Parathyroid adenoma (tissue), 2 donors: ENCODE measurements around the gene PPARD.

Experiments
- H2AFZ ChIP-seq: fragments of 300-600 bp; sonication (generic); one replicate; pipeline ENCODE4 v1.7.0; 2017; ENCODE audit warnings: antibody characterized with exemption, mild to moderate bottlenecking
- H3K27ac ChIP-seq: fragments of 300-600 bp; sonication (generic); one replicate; pipeline ENCODE4 v1.7.0; 2017
- H3K27me3 ChIP-seq: fragments of 300-600 bp; sonication (generic); one replicate; pipeline ENCODE4 v1.7.0; 2017; ENCODE audit warnings: low read length; ENCODE audit not compliant: control insufficient read depth, insufficient read depth
- H3K36me3 ChIP-seq: fragments of 300-600 bp; sonication (generic); one replicate; pipeline ENCODE4 v1.7.0; 2017; ENCODE audit warnings: low read length; ENCODE audit not compliant: control insufficient read depth, insufficient read depth
- H3K4me1 ChIP-seq: fragments of 300-600 bp; sonication (generic); one replicate; pipeline ENCODE4 v1.7.0; 2017; ENCODE audit warnings: control low read depth
- H3K4me2 ChIP-seq: fragments of 300-600 bp; sonication (generic); one replicate; pipeline ENCODE4 v1.7.0; 2017; ENCODE audit warnings: low read length
- H3K4me3 ChIP-seq: fragments of 300-600 bp; sonication (generic); one replicate; pipeline ENCODE4 v1.7.0; 2017; ENCODE audit warnings: low read depth, low read length
- H3K79me2 ChIP-seq: fragments of 300-600 bp; sonication (generic); one replicate; pipeline ENCODE4 v1.7.0; 2017; ENCODE audit warnings: control low read depth
- H3K9ac ChIP-seq: fragments of 300-600 bp; sonication (generic); one replicate; pipeline ENCODE4 v1.7.0; 2017; ENCODE audit warnings: mild to moderate bottlenecking
- H3K9me3 ChIP-seq: fragments of 300-600 bp; sonication (generic); one replicate; pipeline ENCODE4 v1.7.0; 2017; ENCODE audit warnings: low read length; ENCODE audit not compliant: control insufficient read depth
- CTCF ChIP-seq: fragments of 300-600 bp; sonication (generic); IDR thresholded peaks from one replicate; pipeline ENCODE4 v1.7.0; 2017; ENCODE audit warnings: antibody characterized with exemption, mild to moderate bottlenecking
- donor health status: primary hyperparathyroidism.

The PPARD gene

GRCh38 chr6:35358086-35358485 is 15.7 kb downstream of the PPARD start:
- no peaks in the 10 kb centered on the region for H3K27me3 ChIP-seq
- H3K4me1 ChIP-seq = peaks cover 33% of the 10 kb centered on the region

GRCh38 chr6:35359346-35359743 is 17.0 kb downstream of the PPARD start:
- H3K36me3 ChIP-seq = no peaks in the 10 kb centered on the region
- no peak overlapping the region for H3K4me2 ChIP-seq
- no peak overlapping the region for H2AFZ ChIP-seq
- H3K9ac ChIP-seq = no peak overlapping the region
- peaks cover 33% of the 10 kb centered on the region for H3K4me1 ChIP-seq
- H3K27ac ChIP-seq = peak overlapping the region; percentile 52
- peaks cover 36% of the 10 kb centered on the region for H3K79me2 ChIP-seq
- H3K9me3 ChIP-seq = no peaks in the 10 kb centered on the region
- H3K4me3 ChIP-seq = peak overlapping the region; percentile 14
- H3K27me3 ChIP-seq = no peaks in the 10 kb centered on the region
- TF ChIP-seq CTCF = no peak

More at GRCh38 chr6:35358086-35358485, 15.7 kb downstream of the PPARD start:
- no peak for TF ChIP-seq CTCF
- H3K27ac ChIP-seq = no peak overlapping the region
- no peaks in the 10 kb centered on the region for H3K36me3 ChIP-seq
- H3K4me2 ChIP-seq = no peak overlapping the region
- no peak overlapping the region for H3K9ac ChIP-seq
- H3K9me3 ChIP-seq = no peaks in the 10 kb centered on the region
- no peak overlapping the region for H3K4me3 ChIP-seq
- no peak overlapping the region for H2AFZ ChIP-seq
- H3K79me2 ChIP-seq = peaks cover 37% of the 10 kb centered on the region

GRCh38 chr6:35359744-35360348 is 17.5 kb downstream of the PPARD start:
- Histone ChIP-seq H3K9ac (no peak overlapping the region), H3K79me2 (peaks cover 34% of the 10 kb centered on the region), H3K27me3 (no peaks in the 10 kb centered on the region), H2AFZ (no peak overlapping the region), H3K4me3 (peak overlapping the region; percentile 14), H3K36me3 (no peaks in the 10 kb centered on the region), H3K4me2 (no peak overlapping the region), H3K27ac (peak overlapping the region; percentile 52), H3K9me3 (no peaks in the 10 kb centered on the region), H3K4me1 (peaks cover 33% of the 10 kb centered on the region)
- TF ChIP-seq CTCF = no peak

- TF ChIP-seq CTCF = no peak
- Histone ChIP-seq H3K79me2 (peaks cover 34% of the 10 kb centered on the region), H3K9me3 (no peaks in the 10 kb centered on the region), H3K27me3 (no peaks in the 10 kb centered on the region), H3K4me2 (no peak overlapping the region), H2AFZ (no peak overlapping the region), H3K36me3 (no peaks in the 10 kb centered on the region), H3K9ac (no peak overlapping the region), H3K27ac (peak overlapping the region; percentile 52), H3K4me1 (peaks cover 33% of the 10 kb centered on the region), H3K4me3 (no peak overlapping the region)
These were observed 18.2 kb downstream of the PPARD start for GRCh38 chr6:35360349-35361138.
